Fibroblast of the conjunctiva (primary cell): ENCODE data around the gene SIPA1L2.
"Not testable (repeated sequence)": the region's sequence is repeated elsewhere in the genome, so short reads cannot be mapped to it uniquely, and the experiment has no call there.

ENCODE experiments used
- DNase-seq: peaks from one replicate; pipeline ENCODE4 v3.0.0-alpha.2; 2010; ENCODE audit warnings: low read depth

The SIPA1L2 gene

DNA sequence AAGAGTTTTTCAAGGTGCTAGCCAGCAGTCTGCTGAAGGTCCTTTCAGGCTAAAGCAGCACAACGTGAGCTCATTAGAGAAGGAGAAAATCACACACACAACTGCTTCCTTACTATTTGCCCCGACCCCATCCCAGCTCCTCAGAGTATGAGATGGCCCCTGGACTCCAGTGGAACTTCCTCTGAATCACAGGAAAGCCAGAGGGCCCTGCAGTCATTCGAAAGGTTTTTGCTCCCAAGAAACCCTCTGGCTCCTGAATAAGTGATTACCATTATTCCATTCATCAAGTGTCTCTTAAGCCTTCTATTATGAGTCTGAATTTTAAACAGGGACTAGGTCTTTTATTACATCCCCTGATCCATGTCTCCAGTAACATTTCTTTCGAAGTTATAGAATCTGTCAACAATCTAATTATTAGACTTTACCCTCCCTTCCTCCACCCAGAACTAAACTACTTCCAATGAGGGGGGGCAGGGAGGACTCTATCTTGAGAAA is 14.6 kb downstream of the SIPA1L2 start:
- DNase-seq, result no peak

DNA sequence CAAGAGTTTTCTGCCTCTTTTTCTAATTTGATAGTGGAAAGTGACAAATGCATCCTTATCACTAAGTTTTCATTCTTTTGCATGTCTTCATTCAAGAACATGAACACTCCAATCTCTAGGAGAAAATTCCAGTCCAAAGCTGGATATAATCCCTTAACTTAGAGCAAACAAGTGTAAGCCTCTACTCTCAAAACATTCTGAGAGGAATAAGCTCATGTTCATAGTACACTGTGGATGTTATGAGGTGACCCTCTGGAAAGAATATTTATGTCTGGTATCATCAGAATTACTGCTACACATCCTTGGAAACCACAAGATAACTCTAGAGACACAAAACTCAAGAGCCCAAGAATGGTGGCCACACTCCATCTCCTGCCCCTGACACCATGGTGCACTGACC is 15.1 kb downstream of the SIPA1L2 start:
- DNase-seq, result no peak

DNA sequence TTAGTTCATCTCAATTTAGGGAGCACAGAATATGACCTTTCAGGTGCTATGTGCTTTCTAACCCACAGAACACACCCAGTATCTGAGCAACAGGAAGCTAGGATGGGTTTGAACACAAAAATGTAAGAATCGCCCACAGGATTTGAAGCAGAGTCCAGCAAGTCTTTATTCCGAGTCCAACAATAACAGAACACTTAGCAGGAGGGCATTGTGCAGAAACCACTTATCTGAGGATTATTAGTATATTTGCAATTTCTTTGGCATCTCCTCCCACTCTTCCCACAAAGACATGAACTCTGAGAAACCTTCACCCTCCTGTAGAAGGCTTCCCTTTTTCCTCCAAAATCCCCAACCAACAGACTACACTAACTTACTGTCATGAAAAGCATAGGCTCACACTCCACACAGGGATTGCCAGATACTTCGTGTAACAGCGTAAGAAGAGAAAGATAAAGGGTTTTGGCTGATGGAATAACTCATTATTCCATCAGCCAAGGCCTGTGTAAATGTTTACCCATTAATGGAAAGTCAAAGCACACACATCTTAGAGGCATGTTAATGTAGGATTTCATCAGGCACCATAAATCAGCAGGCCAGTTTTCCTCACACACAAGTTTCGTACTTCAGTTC is 16.1 kb downstream of the SIPA1L2 start:
- DNase-seq, result no peak

DNA sequence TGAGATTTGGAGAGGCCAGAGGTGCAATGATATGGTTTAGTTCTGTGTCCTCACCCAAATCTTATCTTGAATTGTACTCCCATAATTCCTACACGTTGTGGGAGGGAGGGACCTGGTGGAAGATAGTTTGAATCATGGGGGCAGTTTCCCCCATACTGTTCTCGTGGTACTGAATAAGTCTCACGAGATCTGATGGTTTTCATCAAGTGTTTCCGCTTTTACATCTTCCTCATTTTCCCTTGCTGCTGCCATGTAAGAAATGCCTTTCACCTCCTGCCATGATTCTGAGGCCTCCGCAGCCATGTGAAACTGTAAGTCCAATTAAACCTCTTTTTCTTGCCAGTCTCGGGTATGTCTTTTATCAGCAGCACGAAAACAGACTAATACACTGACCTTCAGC is 17.1 kb downstream of the SIPA1L2 start:
- DNase-seq, result not testable (repeated sequence)

- DNase-seq, result no peak
Measured at GRCh38 chr1:232611834-232612233, 18.1 kb downstream of the SIPA1L2 start.

GRCh38 chr1:232610902-232611745 is 18.8 kb downstream of the SIPA1L2 start:
- DNase-seq, result not testable (repeated sequence)

DNA sequence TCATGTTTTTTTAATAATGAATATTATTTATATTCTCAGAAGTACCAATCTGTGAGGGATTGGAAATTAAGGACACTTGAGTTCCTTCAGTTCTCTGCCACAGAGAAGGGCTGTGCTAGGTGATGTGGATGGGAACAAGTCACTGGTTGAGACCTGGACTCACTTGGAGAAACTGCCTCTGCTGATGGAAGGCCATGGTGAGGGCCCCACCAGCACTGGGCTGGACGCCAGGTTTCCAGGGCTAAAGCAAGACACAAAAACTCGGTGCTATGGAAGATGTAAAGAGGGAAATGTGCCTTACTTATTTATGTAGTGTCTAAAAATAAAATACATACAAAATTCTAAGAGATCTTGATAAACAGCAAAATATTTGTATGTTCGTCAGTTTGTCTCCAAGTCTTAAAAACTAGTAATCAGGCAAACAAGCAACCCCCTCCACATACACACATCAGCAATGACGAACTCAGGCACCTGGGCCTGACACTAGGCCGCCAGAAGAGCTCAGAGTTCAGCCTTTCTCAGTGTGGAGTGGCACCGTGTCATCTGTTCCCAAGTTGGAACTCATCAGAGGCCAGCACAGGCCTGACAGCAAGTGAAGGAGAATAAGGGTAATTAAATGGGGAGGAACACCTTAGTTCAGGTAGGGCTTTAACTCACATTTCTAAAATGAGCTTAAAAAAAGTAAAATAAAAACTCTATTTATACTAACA is 19.6 kb downstream of the SIPA1L2 start:
- DNase-seq, result no peak

DNA sequence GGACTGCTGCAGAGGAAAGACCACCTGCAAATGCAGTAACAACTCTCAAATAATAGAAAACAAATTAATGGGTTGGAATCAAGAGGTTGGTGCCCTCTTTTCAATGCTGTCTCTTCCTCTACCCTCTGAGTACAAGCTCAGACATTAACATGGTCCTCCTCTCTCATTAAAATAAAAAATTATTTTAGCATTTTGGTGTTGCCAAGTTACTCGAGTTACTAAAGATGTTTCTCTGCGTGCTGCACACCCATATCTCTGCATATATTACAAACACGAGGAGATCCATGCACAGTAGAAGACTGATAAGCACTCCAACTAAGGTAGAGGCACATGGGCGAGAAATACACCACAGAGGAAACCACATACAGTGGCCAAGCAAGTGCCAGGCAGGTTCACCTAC is 21.5 kb downstream of the SIPA1L2 start:
- DNase-seq, result no peak

DNA sequence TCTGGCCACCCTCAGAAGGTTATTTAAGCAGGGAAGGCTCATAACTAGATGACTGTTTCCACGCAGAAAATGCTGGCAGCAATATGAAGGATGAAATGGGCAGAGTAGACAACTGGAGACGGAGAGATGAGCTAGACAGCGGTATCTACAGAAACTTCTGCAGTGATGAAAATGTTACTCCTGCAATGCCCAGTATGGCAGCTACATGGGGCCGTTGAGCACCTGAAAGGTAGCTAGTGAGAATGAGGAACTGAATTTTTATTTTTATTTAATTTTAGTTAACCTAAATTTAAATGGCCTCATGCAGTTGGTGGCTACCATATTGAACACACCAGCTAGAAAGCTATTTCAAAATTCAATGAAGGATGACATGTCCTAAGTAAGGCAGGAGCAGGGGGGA is 27.3 kb downstream of the SIPA1L2 start:
- no peak for DNase-seq

DNA sequence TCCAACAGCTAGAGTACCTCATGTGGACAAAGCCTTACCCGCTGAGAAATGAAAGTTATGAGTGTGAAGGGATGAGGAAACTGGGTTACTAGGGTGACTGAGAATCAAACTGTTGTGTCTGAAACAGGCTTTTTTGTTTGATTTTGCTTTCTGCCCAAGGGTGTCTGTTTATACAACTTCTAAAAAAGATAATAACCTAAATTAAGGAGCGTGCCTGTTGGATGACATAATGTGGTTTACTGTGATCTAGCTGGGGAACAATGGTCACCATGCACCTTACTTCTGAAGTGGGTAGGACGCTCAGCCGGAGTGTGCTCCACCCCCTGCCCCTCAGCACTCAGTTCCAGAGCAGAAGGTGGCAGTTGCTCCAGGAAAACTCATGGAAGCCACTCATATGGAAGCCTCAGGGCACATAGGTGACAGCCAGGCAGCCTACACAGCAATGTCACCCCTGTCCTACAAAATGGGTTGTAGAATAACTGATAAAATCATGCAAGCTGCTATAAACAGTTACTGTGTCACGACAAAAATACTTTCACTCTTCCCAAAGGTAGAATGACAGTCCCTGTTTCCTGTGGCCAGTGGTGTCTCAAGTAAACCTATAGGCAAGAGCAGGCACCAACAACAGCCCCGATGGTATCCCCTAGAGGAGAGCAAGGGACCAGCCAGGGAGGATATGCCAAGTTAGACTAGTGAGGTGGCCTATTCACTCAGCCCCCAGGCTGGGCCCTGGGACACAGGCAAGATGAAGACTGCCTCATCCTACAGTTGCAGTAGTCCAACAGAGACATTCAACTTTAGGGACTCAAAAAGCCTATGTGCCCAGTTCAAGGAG is 29.3 kb downstream of the SIPA1L2 start:
- DNase-seq, result no peak

GRCh38 chr1:232599178-232600041 is 30.5 kb downstream of the SIPA1L2 start:
- peak; percentile 24 for DNase-seq

DNA sequence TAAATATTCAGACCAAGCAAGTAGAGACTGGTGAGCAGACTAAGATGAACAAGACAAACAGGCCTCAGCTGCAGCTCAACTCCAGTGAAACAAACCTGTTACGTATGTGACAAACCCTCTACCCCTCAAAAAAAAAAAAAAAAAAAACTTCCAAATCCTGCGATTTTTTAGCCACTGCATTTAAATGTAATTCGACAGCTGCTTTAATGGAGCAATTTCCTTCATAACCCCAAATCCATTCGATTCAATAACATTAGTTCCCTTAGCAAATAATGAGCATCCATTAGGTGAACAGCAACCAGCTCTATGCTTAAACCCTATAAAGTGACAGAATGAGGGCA is 31.1 kb downstream of the SIPA1L2 start:
- no peak for DNase-seq

DNA sequence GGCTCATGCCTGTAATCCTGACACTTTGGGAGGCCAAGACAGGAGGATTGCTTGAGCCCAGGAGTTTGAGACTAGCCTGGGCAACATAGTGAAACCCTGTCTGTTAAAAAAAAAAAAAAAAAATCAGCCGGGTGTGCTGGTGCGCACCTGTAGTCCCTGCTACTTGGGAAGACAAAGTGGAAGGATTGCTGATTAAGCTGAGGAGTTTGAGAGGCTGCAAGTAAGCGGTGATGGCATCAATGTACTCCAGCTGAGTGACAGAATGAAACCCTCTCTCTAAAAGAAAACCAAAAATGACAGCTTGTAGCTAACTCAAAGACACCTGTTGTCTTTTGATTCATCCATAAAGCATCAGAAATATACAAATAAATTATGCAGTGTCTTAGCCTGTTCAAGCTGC is 31.8 kb downstream of the SIPA1L2 start:
- no peak for DNase-seq

GRCh38 chr1:232597721-232598120 is 32.2 kb downstream of the SIPA1L2 start:
- no peak for DNase-seq

GRCh38 chr1:232596666-232597303 is 33.1 kb downstream of the SIPA1L2 start:
- no peak for DNase-seq

DNA sequence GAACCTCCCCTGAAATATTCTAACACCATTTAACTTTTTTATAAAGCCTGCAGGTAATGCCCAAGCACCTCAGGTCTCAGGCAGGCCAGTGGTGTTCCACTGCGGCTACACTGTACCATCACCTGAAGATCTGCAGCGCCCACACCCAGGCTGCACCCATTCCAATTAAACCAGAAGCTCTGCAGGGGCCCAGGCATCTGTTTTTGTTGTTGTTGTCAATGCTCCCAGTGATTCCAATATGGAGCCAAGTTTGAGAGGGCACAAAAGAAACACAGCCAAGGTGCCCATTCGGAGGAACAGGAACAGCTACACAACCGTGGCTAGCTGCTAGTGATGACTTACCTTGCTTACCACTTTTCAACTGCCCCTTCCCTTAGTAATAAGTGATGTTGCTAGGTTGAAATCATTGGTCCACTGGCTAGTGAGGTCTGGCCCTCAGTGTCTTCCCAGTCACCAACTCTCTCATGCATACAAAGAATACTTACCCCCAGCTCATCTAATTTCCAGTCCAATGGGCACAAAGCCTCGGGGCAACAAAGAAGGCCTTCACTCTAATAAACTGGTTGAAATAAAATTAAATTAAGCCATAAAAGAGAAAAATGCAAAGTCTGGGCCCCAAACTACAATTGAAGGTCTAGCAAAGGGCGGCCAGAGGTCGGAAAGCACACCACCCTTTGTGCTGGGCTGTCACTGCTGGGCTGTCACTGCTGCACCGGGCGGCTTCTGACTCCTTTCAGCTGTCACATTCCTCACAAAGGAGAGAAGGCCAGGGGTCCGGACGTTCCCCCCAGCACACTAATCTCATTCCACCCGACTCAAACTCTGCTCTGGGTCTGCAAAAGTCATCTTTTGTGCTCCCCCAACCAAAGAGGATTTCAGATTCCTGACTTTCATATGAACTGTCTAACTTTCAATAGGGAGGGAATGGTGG is 34.9 kb downstream of the SIPA1L2 start:
- DNase-seq, result no peak

DNA sequence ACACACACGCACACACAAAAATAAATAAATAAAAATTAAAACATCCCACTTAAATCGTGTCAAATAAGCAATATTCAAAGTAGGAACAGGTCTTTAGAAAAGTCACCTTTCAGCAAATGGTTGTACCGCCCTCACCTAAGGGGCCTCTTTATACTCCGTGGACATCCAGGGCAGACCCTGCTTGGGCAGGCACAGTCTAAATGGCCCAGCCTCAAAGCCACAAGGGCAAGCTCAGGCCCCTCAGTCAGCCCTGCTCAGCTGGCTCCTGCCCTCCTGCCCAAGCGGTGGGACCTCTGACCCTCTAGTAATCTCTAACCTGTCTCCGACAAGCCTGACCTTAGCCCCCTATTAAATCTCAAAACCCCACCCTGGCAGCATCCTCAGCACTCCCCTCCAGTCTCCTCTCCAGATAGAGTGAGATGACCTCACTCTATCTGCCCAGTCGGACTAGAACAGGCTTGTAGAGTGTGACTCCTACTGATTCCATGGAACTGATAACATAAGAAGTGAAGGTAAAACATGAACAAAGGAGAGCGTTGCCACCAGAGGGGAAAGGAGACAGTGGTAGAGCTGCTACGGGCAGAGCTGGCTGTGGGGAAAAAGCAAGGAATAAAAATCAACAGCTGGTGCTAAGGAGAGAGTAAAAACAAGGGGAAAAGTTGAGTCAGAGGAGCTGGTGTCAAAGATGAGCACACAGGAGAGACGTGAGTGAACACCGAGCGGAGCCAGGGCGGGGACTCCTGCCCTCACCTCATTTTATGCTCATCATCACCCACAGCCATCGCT is 36.0 kb downstream of the SIPA1L2 start:
- no peak for DNase-seq

- no peak for DNase-seq
Measured at GRCh38 chr1:232591344-232591743, 38.6 kb downstream of the SIPA1L2 start.

DNA sequence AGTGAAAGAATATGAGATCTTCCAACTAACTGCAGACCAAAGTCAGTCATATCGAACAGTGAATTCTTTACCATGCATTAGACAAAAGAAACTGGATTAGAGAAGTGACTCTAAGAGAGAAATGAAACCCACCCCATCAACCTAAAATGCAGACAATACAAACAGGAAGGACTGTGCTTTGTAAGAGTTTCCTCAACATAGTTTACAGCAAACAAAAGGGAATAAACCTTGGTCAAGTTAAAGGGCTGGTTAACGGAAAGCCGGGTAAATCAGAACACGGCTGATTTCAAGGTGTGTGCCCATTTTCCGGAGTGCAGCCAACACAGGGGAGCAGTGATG is 39.2 kb downstream of the SIPA1L2 start:
- no peak for DNase-seq
